ENCODE measurements around the gene SARM1. TPM values are rescaled to one million over a fixed set of nuclear protein-coding genes. Genes with fewer than 3 reads are reported as not detected.

The SARM1 gene
- total and polyA plus RNA-seq, 5 donors from 2014 or later: 7.2 to 21.7 (median 8.2) TPM

GRCh38 chr17:28405632-28406472 is 34.4 kb downstream of the SARM1 start, which contains the start of gene SLC46A1:
SLC46A1 (minus strand) TSS chr17:28406212; CDS start chr17:28406114, 98 bp downstream.
- H3K9me3 ChIP-seq (ENCODE audit: control insufficient read depth in 2 of 2, low read length in 2 of 2): no peaks in the 10 kb centered on the region
- no peaks in the 10 kb centered on the region for H3K36me3 ChIP-seq (ENCODE audit: control insufficient read depth, insufficient read depth, low read length)
- H3K27ac Mint-ChIP-seq: peak within 1 kb of the TSS; percentile 11 to 65 (median 39)
- no peaks in the 10 kb centered on the region for H3K36me3 Mint-ChIP-seq
- H3K27me3 Mint-ChIP-seq: peaks cover 38% of the 10 kb centered on the region
- peak within 1 kb of the TSS; percentile 47 to 86 (median 82) for H3K4me3 Mint-ChIP-seq
- DNase-seq (peak; percentile 10 to 31 (median 16)), ATAC-seq (ENCODE audit: low read depth in 2 of 2) (peak; percentile 57 to 58)
- H3K4me1 Mint-ChIP-seq: peaks cover 0 to 15% (median 3%) of the 10 kb centered on the region in 4 donors
- peak within 1 kb of the TSS; percentile 62 for H3K4me3 ChIP-seq (ENCODE audit: low read depth, low read length)
- peaks cover 8% of the 10 kb centered on the region for H3K27me3 ChIP-seq (ENCODE audit: control insufficient read depth, insufficient read depth, low read length)
- peak within 1 kb of the TSS; percentile 23 for H3K27ac ChIP-seq (ENCODE audit: insufficient read depth, low read length, poor library complexity, severe bottlenecking)
- peaks cover 16% of the 10 kb centered on the region for H3K4me1 ChIP-seq (ENCODE audit: control insufficient read depth, insufficient read depth, low read length, poor library complexity, severe bottlenecking)
- no peaks in the 10 kb centered on the region for H3K9me3 Mint-ChIP-seq

GRCh38 chr17:28406473-28406814 is 35.0 kb downstream of the SARM1 start:
- no peaks in the 10 kb centered on the region for H3K9me3 Mint-ChIP-seq
- H3K36me3 Mint-ChIP-seq: no peaks in the 10 kb centered on the region
- Histone ChIP-seq H3K27me3 (ENCODE audit: control insufficient read depth, insufficient read depth, low read length) (peaks cover 8% of the 10 kb centered on the region), H3K36me3 (ENCODE audit: control insufficient read depth, insufficient read depth, low read length) (no peaks in the 10 kb centered on the region), H3K4me1 (ENCODE audit: control insufficient read depth, insufficient read depth, low read length, poor library complexity, severe bottlenecking) (peaks cover 16% of the 10 kb centered on the region), H3K27ac (ENCODE audit: insufficient read depth, low read length, poor library complexity, severe bottlenecking) (no peak overlapping the region), H3K4me3 (ENCODE audit: low read depth, low read length) (peak overlapping the region; percentile 62), H3K9me3 (ENCODE audit: control insufficient read depth in 2 of 2, low read length in 2 of 2) (no peaks in the 10 kb centered on the region)
- no peak for ATAC-seq (ENCODE audit: low read depth in 2 of 2)
- peak overlapping the region in 1 of 3 donors; percentile 11 for H3K27ac Mint-ChIP-seq
- H3K27me3 Mint-ChIP-seq: peaks cover 43% of the 10 kb centered on the region
- peak overlapping the region; percentile 47 to 82 (median 81) for H3K4me3 Mint-ChIP-seq
- DNase-seq: no peak
- H3K4me1 Mint-ChIP-seq: peaks cover 0 to 15% (median 3%) of the 10 kb centered on the region in 4 donors

- ATAC-seq (ENCODE audit: low read depth in 2 of 2): no peak
- Histone ChIP-seq H3K9me3 (ENCODE audit: control insufficient read depth in 2 of 2, low read length in 2 of 2) (no peaks in the 10 kb centered on the region), H3K4me1 (ENCODE audit: control insufficient read depth, insufficient read depth, low read length, poor library complexity, severe bottlenecking) (peaks cover 16% of the 10 kb centered on the region), H3K27me3 (ENCODE audit: control insufficient read depth, insufficient read depth, low read length) (peaks cover 8% of the 10 kb centered on the region), H3K36me3 (ENCODE audit: control insufficient read depth, insufficient read depth, low read length) (no peaks in the 10 kb centered on the region), H3K27ac (ENCODE audit: insufficient read depth, low read length, poor library complexity, severe bottlenecking) (no peak overlapping the region), H3K4me3 (ENCODE audit: low read depth, low read length) (no peak overlapping the region)
- no peaks in the 10 kb centered on the region for H3K9me3 Mint-ChIP-seq
- H3K4me3 Mint-ChIP-seq: peak overlapping the region in 3 of 4 donors; percentile 11 to 74 (median 52)
- peaks cover 0 to 15% (median 3%) of the 10 kb centered on the region in 4 donors for H3K4me1 Mint-ChIP-seq
- no peak for DNase-seq
- H3K27me3 Mint-ChIP-seq: peaks cover 48% of the 10 kb centered on the region
- peak overlapping the region in 1 of 3 donors; percentile 39 for H3K27ac Mint-ChIP-seq
- H3K36me3 Mint-ChIP-seq: no peaks in the 10 kb centered on the region
Measured at GRCh38 chr17:28407130-28407973, 35.9 kb downstream of the SARM1 start.

- H3K4me1 ChIP-seq (ENCODE audit: control insufficient read depth, insufficient read depth, low read length, poor library complexity, severe bottlenecking): peaks cover 16% of the 10 kb centered on the region
- H3K27me3 Mint-ChIP-seq: peaks cover 48% of the 10 kb centered on the region
- H3K27ac Mint-ChIP-seq: no peak overlapping the region
- no peak for DNase-seq
- H3K36me3 Mint-ChIP-seq: no peaks in the 10 kb centered on the region
- no peaks in the 10 kb centered on the region for H3K9me3 Mint-ChIP-seq
- no peak for ATAC-seq (ENCODE audit: low read depth in 2 of 2)
- no peak overlapping the region for H3K27ac ChIP-seq (ENCODE audit: insufficient read depth, low read length, poor library complexity, severe bottlenecking)
- peaks cover 8% of the 10 kb centered on the region for H3K27me3 ChIP-seq (ENCODE audit: control insufficient read depth, insufficient read depth, low read length)
- H3K4me3 ChIP-seq (ENCODE audit: low read depth, low read length): no peak overlapping the region
- no peaks in the 10 kb centered on the region for H3K36me3 ChIP-seq (ENCODE audit: control insufficient read depth, insufficient read depth, low read length)
- no peak overlapping the region for H3K4me3 Mint-ChIP-seq
- peaks cover 0 to 15% (median 3%) of the 10 kb centered on the region in 4 donors for H3K4me1 Mint-ChIP-seq
- no peaks in the 10 kb centered on the region for H3K9me3 ChIP-seq (ENCODE audit: control insufficient read depth in 2 of 2, low read length in 2 of 2)
Measured at GRCh38 chr17:28407974-28408306, 36.4 kb downstream of the SARM1 start.

GRCh38 chr17:28412099-28412498 is 40.6 kb downstream of the SARM1 start:
- peaks cover 44% of the 10 kb centered on the region for H3K27me3 Mint-ChIP-seq

GRCh38 chr17:28413804-28414203 is 42.3 kb downstream of the SARM1 start:
- no peak overlapping the region for H3K27ac Mint-ChIP-seq
- no peaks in the 10 kb centered on the region for H3K36me3 Mint-ChIP-seq
- H3K9me3 Mint-ChIP-seq: no peaks in the 10 kb centered on the region
- peaks cover 32% of the 10 kb centered on the region for H3K27me3 Mint-ChIP-seq
- peaks cover 4% of the 10 kb centered on the region for H3K4me1 ChIP-seq (ENCODE audit: control insufficient read depth, insufficient read depth, low read length, poor library complexity, severe bottlenecking)
- H3K9me3 ChIP-seq (ENCODE audit: control insufficient read depth in 2 of 2, low read length in 2 of 2): no peaks in the 10 kb centered on the region
- no peak overlapping the region for H3K4me3 Mint-ChIP-seq
- H3K4me1 Mint-ChIP-seq: peaks cover 0 to 7% (median 5%) of the 10 kb centered on the region in 4 donors
- H3K4me3 ChIP-seq (ENCODE audit: low read depth, low read length): no peak overlapping the region
- H3K36me3 ChIP-seq (ENCODE audit: control insufficient read depth, insufficient read depth, low read length): no peaks in the 10 kb centered on the region
- H3K27me3 ChIP-seq (ENCODE audit: control insufficient read depth, insufficient read depth, low read length): peaks cover 4% of the 10 kb centered on the region
- no peak for DNase-seq
- no peak for ATAC-seq (ENCODE audit: low read depth in 2 of 2)
- no peak overlapping the region for H3K27ac ChIP-seq (ENCODE audit: insufficient read depth, low read length, poor library complexity, severe bottlenecking)

More at GRCh38 chr17:28412099-28412498, 40.6 kb downstream of the SARM1 start:
- no peaks in the 10 kb centered on the region for H3K36me3 ChIP-seq (ENCODE audit: control insufficient read depth, insufficient read depth, low read length)
- H3K4me1 ChIP-seq (ENCODE audit: control insufficient read depth, insufficient read depth, low read length, poor library complexity, severe bottlenecking): peaks cover 4% of the 10 kb centered on the region
- no peak overlapping the region for H3K27ac Mint-ChIP-seq
- DNase-seq (no peak), ATAC-seq (ENCODE audit: low read depth in 2 of 2) (no peak)
- H3K4me3 Mint-ChIP-seq: no peak overlapping the region
- H3K9me3 ChIP-seq (ENCODE audit: control insufficient read depth in 2 of 2, low read length in 2 of 2): no peaks in the 10 kb centered on the region
- peaks cover 10% of the 10 kb centered on the region for H3K27me3 ChIP-seq (ENCODE audit: control insufficient read depth, insufficient read depth, low read length)
- H3K4me1 Mint-ChIP-seq: peaks cover 0 to 7% (median 5%) of the 10 kb centered on the region in 4 donors
- H3K9me3 Mint-ChIP-seq: no peaks in the 10 kb centered on the region
- H3K36me3 Mint-ChIP-seq: no peaks in the 10 kb centered on the region
- no peak overlapping the region for H3K27ac ChIP-seq (ENCODE audit: insufficient read depth, low read length, poor library complexity, severe bottlenecking)
- no peak overlapping the region for H3K4me3 ChIP-seq (ENCODE audit: low read depth, low read length)

GRCh38 chr17:28415886-28416285 is 44.4 kb downstream of the SARM1 start:
- Histone ChIP-seq H3K4me3 (ENCODE audit: low read depth, low read length) (no peak overlapping the region), H3K27me3 (ENCODE audit: control insufficient read depth, insufficient read depth, low read length) (peaks cover 4% of the 10 kb centered on the region), H3K9me3 (ENCODE audit: control insufficient read depth in 2 of 2, low read length in 2 of 2) (no peaks in the 10 kb centered on the region), H3K27ac (ENCODE audit: insufficient read depth, low read length, poor library complexity, severe bottlenecking) (no peak overlapping the region), H3K4me1 (ENCODE audit: control insufficient read depth, insufficient read depth, low read length, poor library complexity, severe bottlenecking) (peaks cover 4% of the 10 kb centered on the region), H3K36me3 (ENCODE audit: control insufficient read depth, insufficient read depth, low read length) (no peaks in the 10 kb centered on the region)
- peaks cover 0 to 7% (median 5%) of the 10 kb centered on the region in 4 donors for H3K4me1 Mint-ChIP-seq
- H3K9me3 Mint-ChIP-seq: no peaks in the 10 kb centered on the region
- no peaks in the 10 kb centered on the region for H3K36me3 Mint-ChIP-seq
- no peak overlapping the region for H3K27ac Mint-ChIP-seq
- DNase-seq (no peak), ATAC-seq (ENCODE audit: low read depth in 2 of 2) (no peak)
- H3K27me3 Mint-ChIP-seq: peaks cover 19% of the 10 kb centered on the region
- H3K4me3 Mint-ChIP-seq: no peak overlapping the region

All from CD4-positive, CD25-positive, alpha-beta regulatory T cell (primary cell).